Neuronal stem cell (in vitro differentiated cells): ENCODE data around the gene CSF2.

Experiments used
- DNase-seq: peaks from one replicate; pipeline ENCODE4 v3.0.0-alpha.2; 2013; ENCODE audit warnings: low spot score
- H2AFZ ChIP-seq: one replicate; pipeline ENCODE4 v1.6.1; 2013; ENCODE audit warnings: mild to moderate bottlenecking, low read length, inconsistent platforms
- H2AK5ac ChIP-seq: 2 replicates; pipeline ENCODE4 v1.6.1; 2013; ENCODE audit warnings: low read depth, mild to moderate bottlenecking, inconsistent platforms, low read length, moderate library complexity, mixed read lengths
- H2BK120ac ChIP-seq: 2 replicates; pipeline ENCODE4 v1.6.1; 2013; ENCODE audit warnings: low read depth, mild to moderate bottlenecking, inconsistent platforms, low read length, moderate library complexity, mixed read lengths
- H2BK12ac ChIP-seq: one replicate; pipeline ENCODE4 v1.6.1; 2013; ENCODE audit warnings: low read length, inconsistent platforms
- H2BK15ac ChIP-seq: 2 replicates; pipeline ENCODE4 v1.6.1; 2013; ENCODE audit warnings: mild to moderate bottlenecking, low read length, inconsistent platforms, mixed read lengths
- H2BK5ac ChIP-seq: one replicate; pipeline ENCODE4 v1.6.1; 2013; ENCODE audit warnings: inconsistent platforms, mild to moderate bottlenecking, low read length, moderate library complexity
- H3K14ac ChIP-seq: one replicate; pipeline ENCODE4 v1.6.1; 2013; ENCODE audit warnings: low read length, inconsistent platforms
- H3K18ac ChIP-seq: 2 replicates; pipeline ENCODE4 v1.6.1; 2013; ENCODE audit warnings: low read length, inconsistent platforms
- H3K23ac ChIP-seq: 2 replicates; pipeline ENCODE4 v1.6.1; 2013; ENCODE audit warnings: low read depth, mild to moderate bottlenecking, mixed read lengths, low read length, inconsistent platforms; ENCODE audit not compliant: poor library complexity
- H3K27ac ChIP-seq: replicated peaks from 3 replicates; pipeline ENCODE4 v1.5.1; 2013; ENCODE audit warnings: low read length, inconsistent platforms
- H3K27me3 ChIP-seq, 3 experiments: 2 replicates each; pipeline ENCODE4 v1.6.1; 2013; ENCODE audit warnings: low read length in 3 of 3, mild to moderate bottlenecking in 2 of 3, inconsistent platforms in 1 of 3, low read depth in 1 of 3, mixed read lengths in 1 of 3, moderate library complexity in 1 of 3; ENCODE audit not compliant: control insufficient read depth in 3 of 3, insufficient read depth in 3 of 3
- H3K36me3 ChIP-seq, 2 donors: replicated peaks in 1 of 2; 2 replicates each; pipeline ENCODE4 v1.6.1; 2013; ENCODE audit warnings: low read length in 2 of 2; ENCODE audit not compliant: control insufficient read depth in 2 of 2, insufficient read depth in 2 of 2
- H3K4ac ChIP-seq: 2 replicates; pipeline ENCODE4 v1.6.1; 2013; ENCODE audit warnings: inconsistent platforms, mild to moderate bottlenecking, low read length, moderate library complexity
- H3K4me1 ChIP-seq, 2 donors: 1 replicate in 1 of 2; 2 replicates in 1 of 2; pipeline ENCODE4 v1.6.1; 2013; ENCODE audit warnings: low read length in 2 of 2, low read depth in 1 of 2; ENCODE audit not compliant: control insufficient read depth in 2 of 2, insufficient read depth in 1 of 2
- H3K4me2 ChIP-seq: one replicate; pipeline ENCODE4 v1.6.1; 2013; ENCODE audit warnings: mild to moderate bottlenecking, low read length, inconsistent platforms; ENCODE audit not compliant: insufficient read depth, poor library complexity, severe bottlenecking
- H3K4me3 ChIP-seq, 2 donors: 2 replicates each; pipeline ENCODE4 v1.5.1; 2013; ENCODE audit warnings: low read length in 2 of 2, mild to moderate bottlenecking in 2 of 2, inconsistent platforms in 1 of 2, moderate library complexity in 1 of 2
- H3K79me1 ChIP-seq: one replicate; pipeline ENCODE4 v1.6.1; 2013; ENCODE audit warnings: low read depth, mild to moderate bottlenecking, inconsistent platforms, low read length, moderate library complexity
- H3K9ac ChIP-seq: one replicate; pipeline ENCODE4 v1.6.1; 2013; ENCODE audit warnings: mild to moderate bottlenecking, low read depth, low read length, inconsistent platforms; ENCODE audit not compliant: poor library complexity
- H3K9me3 ChIP-seq, 2 donors: replicated peaks in 1 of 2; 2 replicates each; pipeline versions ENCODE3 to v1.6.1; 2013; ENCODE audit warnings: low read length in 2 of 2, mild to moderate bottlenecking in 2 of 2, inconsistent platforms in 1 of 2, low read depth in 1 of 2, mixed read lengths in 1 of 2, moderate library complexity in 1 of 2; ENCODE audit not compliant: control insufficient read depth in 2 of 2, insufficient read depth in 1 of 2
- H4K8ac ChIP-seq: one replicate; pipeline ENCODE4 v1.6.1; 2013; ENCODE audit warnings: low read depth, mild to moderate bottlenecking, inconsistent platforms, low read length, moderate library complexity
- H4K91ac ChIP-seq: one replicate; pipeline ENCODE4 v1.6.1; 2013; ENCODE audit warnings: low read length, low read depth, mild to moderate bottlenecking, inconsistent platforms; ENCODE audit not compliant: poor library complexity
- WGBS, 2 donors: extraction: QIAGEN DNeasy Blood & Tissue Kit; methylation state at CpG; one replicate each; pipeline ENCODE4 v1.1.7; 2013; ENCODE audit warnings: missing lambda C conversion rate in 2 of 2, mixed read lengths in 1 of 2; ENCODE audit not compliant: insufficient read length in 2 of 2, insufficient replicate concordance in 1 of 2; ENCODE audit errors: extremely low coverage in 2 of 2; 5-methylcytosine and 5-hydroxymethylcytosine counted together

CSF2 gene

DNA sequence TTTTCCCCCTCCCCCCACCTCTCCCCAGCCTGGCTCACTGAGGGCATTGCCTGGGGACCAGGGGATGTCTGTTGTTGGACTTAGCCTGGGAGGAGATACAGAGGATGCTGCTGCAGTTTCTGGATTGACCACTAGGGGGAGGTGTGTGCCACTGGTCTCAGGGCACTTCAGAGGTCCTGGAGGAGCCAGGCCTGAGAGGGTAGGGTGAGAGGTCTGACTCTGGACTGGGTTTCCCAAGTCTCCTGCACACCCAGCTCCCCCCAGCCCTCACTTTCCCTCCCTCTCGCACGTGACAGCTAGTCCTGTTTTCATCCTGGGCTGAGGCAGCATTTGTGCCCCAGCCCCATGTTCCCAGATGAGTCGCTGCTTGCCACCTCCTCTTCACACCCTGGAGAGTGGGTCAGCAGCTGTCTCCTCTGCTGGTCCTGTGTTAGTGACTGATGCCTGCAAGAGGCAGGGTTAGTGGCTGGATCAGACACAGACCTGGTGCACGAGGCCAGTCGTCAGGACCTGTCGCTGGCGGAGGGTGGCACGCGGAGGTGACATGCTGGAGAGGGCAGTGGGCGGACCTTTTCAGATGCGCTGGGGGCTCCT lies 8.8 kb upstream of the CSF2 start:
- no peak overlapping the region for H3K27ac ChIP-seq
- WGBS, 2 donors, result no CpG with 5 or more reads among the region's 11 CpGs

DNA sequence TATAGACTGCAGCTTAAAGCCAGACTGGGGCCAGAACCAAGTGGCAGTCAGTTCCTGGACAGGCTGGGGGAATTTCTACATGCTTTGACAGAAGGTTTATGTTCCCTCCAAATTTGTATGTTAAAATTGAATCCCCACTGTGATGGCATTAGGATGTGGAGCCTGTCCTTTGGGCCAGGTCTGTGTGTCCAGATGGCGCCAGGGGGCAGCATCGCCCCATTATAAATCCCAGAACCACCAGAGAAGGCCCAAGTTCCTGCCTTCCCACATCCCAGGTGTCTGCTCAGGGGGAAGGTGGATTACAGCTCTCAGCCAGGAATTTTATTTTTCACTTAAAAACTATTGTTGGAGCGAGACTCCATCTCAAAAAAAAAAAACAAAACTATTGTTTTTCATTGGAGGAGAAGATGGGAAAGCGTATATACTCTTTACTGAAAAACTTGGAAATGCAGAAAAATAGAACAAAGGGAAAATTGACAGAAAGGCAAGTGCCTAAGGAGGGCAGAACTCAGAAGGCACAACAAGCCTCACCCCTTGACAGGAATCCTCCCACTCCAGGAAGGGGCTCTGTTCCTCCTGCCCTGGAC lies 8.1 kb upstream of the CSF2 start:
- Histone ChIP-seq H2AK5ac (no peak overlapping the region), H4K91ac (no peak overlapping the region), H3K18ac (peak overlapping the region; percentile 42), H4K8ac (no peak overlapping the region), H3K4me2 (no peak overlapping the region), H2BK15ac (no peak overlapping the region), H3K36me3 (no peaks in the 10 kb centered on the region), H3K4ac (no peak overlapping the region), H3K27ac (no peak overlapping the region), H2BK12ac (no peak overlapping the region), H2BK120ac (no peak overlapping the region), H2AFZ (no peak overlapping the region), H3K4me1 (no peaks in the 10 kb centered on the region), H3K27me3 (no peaks in the 10 kb centered on the region), H2BK5ac (no peak overlapping the region), H3K4me3 (no peak overlapping the region), H3K9ac (no peak overlapping the region), H3K14ac (no peak overlapping the region), H3K79me1 (no peaks in the 10 kb centered on the region), H3K23ac (no peak overlapping the region), H3K9me3 (no peaks in the 10 kb centered on the region)
- WGBS, 2 donors, result no CpG with 5 or more reads among the region's 4 CpGs
- DNase-seq, result peak; percentile 58

More for the DNA sequence above, 8.8 kb upstream of the CSF2 start:
- Histone ChIP-seq H3K14ac (no peak overlapping the region), H3K4me3 (peak overlapping the region in 1 of 2 donors; percentile 1), H3K18ac (no peak overlapping the region), H2AK5ac (no peak overlapping the region), H3K9me3 (no peaks in the 10 kb centered on the region), H2BK15ac (no peak overlapping the region), H2AFZ (peak overlapping the region; percentile 24), H3K23ac (no peak overlapping the region), H3K79me1 (no peaks in the 10 kb centered on the region), H3K27me3 (no peaks in the 10 kb centered on the region), H2BK12ac (no peak overlapping the region), H4K8ac (no peak overlapping the region), H4K91ac (no peak overlapping the region), H2BK5ac (no peak overlapping the region), H3K4me2 (no peak overlapping the region), H3K36me3 (no peaks in the 10 kb centered on the region), H2BK120ac (no peak overlapping the region), H3K9ac (no peak overlapping the region), H3K4me1 (no peaks in the 10 kb centered on the region), H3K4ac (no peak overlapping the region)
- DNase-seq, result peak; percentile 80

DNA sequence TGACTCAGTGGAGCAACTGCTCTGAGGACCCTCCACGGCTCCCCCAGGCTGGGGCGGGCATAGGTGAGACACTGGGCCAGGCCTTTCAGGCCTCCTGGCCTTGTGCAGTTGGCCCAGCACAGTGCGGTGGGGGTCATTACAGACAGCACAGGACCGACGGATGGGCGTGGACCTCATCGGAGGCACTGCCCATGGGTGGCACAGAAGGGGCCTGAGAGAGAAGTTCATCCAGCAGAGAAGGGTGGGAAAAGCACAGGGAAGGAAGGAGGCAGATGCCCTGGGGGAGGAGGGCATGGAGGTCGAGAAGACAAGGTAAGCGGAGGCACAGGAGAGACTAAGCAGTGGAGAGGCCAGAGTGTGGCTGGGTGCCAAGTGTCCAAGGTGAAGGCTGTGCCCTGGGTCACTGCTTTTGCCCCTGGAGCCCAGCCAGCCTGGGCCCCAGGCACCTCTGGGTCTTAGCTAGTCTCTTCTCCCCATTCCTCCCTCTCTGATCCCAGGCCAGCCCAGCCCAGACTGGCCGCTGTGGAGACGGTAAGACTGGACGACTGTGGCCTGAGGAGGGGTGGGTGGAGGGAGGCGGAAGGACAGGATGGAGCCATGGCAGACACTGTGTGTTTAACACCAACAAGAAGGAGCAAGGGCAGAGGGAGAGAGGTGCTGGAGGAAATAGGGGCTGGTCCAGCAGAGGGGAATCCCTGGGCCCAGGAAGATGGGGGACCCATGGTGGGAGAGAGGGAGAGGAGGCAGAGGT lies 7.5 kb upstream of the CSF2 start:
- H2AK5ac ChIP-seq, result no peak overlapping the region
- peak overlapping the region; percentile 42 for H3K18ac ChIP-seq
- H2BK12ac ChIP-seq, result peak overlapping the region; percentile 78
- no peak overlapping the region for H2BK5ac ChIP-seq
- no peak overlapping the region for H3K4me3 ChIP-seq
- no peak overlapping the region for H3K4me2 ChIP-seq
- H4K91ac ChIP-seq, result no peak overlapping the region
- H3K36me3 ChIP-seq, result no peaks in the 10 kb centered on the region
- H4K8ac ChIP-seq, result no peak overlapping the region
- no peak overlapping the region for H2BK15ac ChIP-seq
- no peak overlapping the region for H3K4ac ChIP-seq
- no peak for DNase-seq
- no peak overlapping the region for H2BK120ac ChIP-seq
- H3K14ac ChIP-seq, result no peak overlapping the region
- H3K9me3 ChIP-seq, result no peaks in the 10 kb centered on the region
- H3K27me3 ChIP-seq, result no peaks in the 10 kb centered on the region
- no peak overlapping the region for H2AFZ ChIP-seq
- no peak overlapping the region for H3K23ac ChIP-seq
- no CpG with 5 or more reads among the region's 13 CpGs for WGBS, 2 donors
- no peak overlapping the region for H3K27ac ChIP-seq
- H3K79me1 ChIP-seq, result no peaks in the 10 kb centered on the region
- peak overlapping the region; percentile 22 for H3K9ac ChIP-seq
- no peaks in the 10 kb centered on the region for H3K4me1 ChIP-seq

- Histone ChIP-seq H3K9me3 (no peaks in the 10 kb centered on the region), H3K4ac (no peak overlapping the region), H4K91ac (no peak overlapping the region), H2BK15ac (no peak overlapping the region), H2AK5ac (no peak overlapping the region), H3K4me1 (no peaks in the 10 kb centered on the region), H3K36me3 (no peaks in the 10 kb centered on the region), H3K79me1 (no peaks in the 10 kb centered on the region), H3K9ac (no peak overlapping the region), H3K23ac (peak overlapping the region; percentile 20), H3K18ac (no peak overlapping the region), H2AFZ (no peak overlapping the region), H2BK12ac (no peak overlapping the region), H2BK5ac (no peak overlapping the region), H4K8ac (no peak overlapping the region), H2BK120ac (no peak overlapping the region), H3K27me3 (no peaks in the 10 kb centered on the region), H3K4me2 (no peak overlapping the region), H3K4me3 (no peak overlapping the region), H3K27ac (no peak overlapping the region), H3K14ac (no peak overlapping the region)
- whole genome bisulfite sequencing, 2 donors, result no CpG with 5 or more reads among the region's 4 CpGs
- DNase-seq, result no peak
Observed at GRCh38 chr5:132066871-132067270, 6.7 kb upstream of the CSF2 start.
